Stimulated activated CD8-positive, alpha-beta memory T cell treated with anti-CD3 and anti-CD28 coated beads, Interleukin-12 subunit alpha, Interleukin-12 subunit beta, amount 100 ng/mL, for 1 hour (primary cell): ENCODE data around the gene PNMA8C.
"Not testable (repeated sequence)": the region's sequence is repeated elsewhere in the genome, so short reads cannot be mapped to it uniquely, and the experiment has no call there.

Source experiments
- DNase-seq: peaks from one replicate; pipeline ENCODE4 v3.0.0-alpha.2; 2020; ENCODE audit warnings: low read depth

Gene PNMA8C

GRCh38 chr19:46388311-46389095 lies 40.2 kb downstream of the PNMA8C start:
- DNase-seq: no peak

DNA sequence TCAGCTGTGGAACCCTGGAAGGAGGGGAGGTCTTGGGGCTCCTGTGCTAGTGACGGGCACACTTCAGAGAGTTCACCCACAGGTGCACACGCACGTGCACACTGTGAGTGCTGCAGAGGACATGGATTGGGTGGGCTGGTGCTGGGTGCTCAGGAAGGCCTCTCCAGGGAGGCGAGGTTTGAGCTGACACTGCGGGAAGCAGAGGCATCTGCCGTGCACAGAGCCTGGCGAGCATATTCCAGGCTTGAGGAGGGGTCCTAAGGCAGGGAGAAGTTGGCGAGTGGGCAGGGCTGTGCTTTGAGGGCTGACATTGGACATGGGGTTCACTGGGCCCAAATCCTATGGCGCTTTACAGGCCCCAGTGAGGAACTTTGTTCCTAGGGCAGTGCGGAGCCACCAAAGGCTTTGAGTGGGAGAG lies 41.0 kb downstream of the PNMA8C start:
- DNase-seq: no peak

GRCh38 chr19:46386996-46387712 lies 41.6 kb downstream of the PNMA8C start:
- no peak for DNase-seq

DNA sequence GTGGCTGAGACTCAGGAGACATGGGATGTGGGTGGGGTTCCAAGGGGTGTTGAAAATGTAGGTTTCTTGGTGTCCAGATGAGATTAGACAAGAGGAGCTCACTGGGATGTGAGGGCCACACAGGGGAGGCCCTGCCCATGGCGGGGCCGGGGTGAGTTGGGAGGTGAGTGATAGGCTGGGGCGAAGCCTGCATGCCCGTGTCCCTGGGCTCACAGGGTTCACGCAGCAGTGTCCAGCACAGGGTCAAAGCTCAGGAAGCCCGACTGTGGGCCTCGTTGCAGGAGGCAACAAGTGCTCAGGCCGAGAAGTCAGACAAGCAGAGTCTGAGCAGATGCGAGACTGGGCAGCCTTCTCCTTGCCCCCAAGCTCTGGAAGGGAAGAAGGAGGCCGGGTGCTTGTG lies 42.6 kb downstream of the PNMA8C start:
- DNase-seq: no peak

GRCh38 chr19:46385636-46386035 lies 43.1 kb downstream of the PNMA8C start:
- no peak for DNase-seq

GRCh38 chr19:46384396-46384795 lies 44.3 kb downstream of the PNMA8C start:
- no peak for DNase-seq

DNA sequence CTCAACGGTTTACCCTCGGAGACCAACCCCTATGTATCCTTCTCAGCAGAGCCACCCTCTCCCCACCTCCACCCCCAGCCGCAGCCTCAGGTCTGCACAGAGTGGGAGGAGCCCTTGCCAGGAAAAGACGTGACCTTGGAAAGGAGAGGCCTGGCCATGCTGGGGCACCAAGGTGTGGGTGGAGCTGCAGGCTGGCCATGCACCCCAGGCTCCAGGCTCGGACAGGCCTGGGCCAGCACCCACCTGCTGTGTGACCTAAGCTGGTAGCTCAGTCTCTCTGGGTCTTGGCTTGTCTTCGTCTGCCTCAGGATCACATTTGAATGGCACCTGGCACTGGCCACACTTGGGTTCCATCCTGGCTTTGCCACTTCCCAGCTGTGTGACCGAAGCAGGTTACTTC lies 44.9 kb downstream of the PNMA8C start:
- DNase-seq: no peak

DNA sequence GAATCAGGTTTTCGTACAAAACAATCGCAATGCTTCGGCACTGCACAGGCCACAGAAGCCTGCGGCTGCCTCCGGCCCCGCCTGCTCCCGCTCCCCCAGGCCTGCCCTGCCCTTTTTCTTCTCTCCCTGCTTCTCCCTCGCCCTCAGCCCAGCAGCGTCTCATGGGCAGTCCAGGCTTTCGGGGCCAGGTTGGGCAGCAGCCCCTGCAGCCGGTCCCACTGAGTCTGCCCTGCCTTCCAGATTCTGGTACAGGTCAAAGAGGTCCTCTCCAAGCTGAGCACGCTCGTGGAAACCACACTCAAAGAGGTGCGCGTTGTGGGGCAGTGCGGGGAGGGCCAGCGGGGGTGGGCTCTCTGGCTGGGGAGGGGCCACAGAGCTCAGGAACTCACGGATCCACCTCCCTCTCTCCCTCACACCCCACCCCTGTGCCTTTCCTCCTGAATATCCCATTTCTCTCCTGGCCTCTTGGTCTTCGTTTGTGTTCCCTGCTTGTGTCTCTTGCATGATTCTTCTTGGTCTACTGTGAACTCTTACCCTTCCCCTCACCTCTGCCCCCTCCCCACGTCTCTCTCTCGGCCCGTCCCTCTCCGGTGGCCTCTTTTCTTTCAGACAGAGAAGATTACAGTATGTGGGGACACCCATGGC lies 45.4 kb downstream of the PNMA8C start:
- DNase-seq: no peak

DNA sequence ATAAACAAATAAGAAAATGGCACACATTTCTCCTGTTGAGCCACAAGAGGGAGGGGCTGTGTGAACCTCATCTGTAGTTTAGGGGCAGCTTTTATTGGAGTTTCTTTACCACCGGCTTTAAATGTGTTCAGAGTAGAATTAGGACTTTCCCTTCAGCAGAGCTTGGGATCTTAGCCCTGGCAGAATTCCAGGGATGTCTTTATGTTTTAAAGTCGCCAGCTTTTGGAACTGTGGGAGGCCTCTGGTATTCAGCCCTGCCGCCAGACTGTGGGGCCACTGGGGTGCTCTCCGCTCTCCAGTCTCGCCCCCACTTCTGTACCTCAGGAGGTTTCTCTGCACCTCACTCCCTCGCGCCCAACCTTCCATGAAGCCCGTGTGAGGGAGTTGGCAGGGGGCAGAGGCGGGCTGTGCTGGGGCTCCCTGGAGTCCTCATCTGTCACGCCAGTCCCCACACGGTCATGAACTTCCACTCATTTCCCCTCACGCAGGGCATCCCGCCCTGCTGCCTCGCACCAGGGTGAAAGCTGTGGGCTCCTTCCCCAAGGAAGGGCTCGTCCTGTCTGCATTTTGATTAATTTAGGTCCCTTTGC lies 46.9 kb downstream of the PNMA8C start:
- DNase-seq: no peak

- DNase-seq: no peak
Measured at GRCh38 chr19:46381346-46381745, 47.4 kb downstream of the PNMA8C start.

- DNase-seq: no peak
Measured at GRCh38 chr19:46380690-46381089, 48.0 kb downstream of the PNMA8C start.

GRCh38 chr19:46378268-46378667 lies 50.5 kb downstream of the PNMA8C start:
- DNase-seq: no peak

DNA sequence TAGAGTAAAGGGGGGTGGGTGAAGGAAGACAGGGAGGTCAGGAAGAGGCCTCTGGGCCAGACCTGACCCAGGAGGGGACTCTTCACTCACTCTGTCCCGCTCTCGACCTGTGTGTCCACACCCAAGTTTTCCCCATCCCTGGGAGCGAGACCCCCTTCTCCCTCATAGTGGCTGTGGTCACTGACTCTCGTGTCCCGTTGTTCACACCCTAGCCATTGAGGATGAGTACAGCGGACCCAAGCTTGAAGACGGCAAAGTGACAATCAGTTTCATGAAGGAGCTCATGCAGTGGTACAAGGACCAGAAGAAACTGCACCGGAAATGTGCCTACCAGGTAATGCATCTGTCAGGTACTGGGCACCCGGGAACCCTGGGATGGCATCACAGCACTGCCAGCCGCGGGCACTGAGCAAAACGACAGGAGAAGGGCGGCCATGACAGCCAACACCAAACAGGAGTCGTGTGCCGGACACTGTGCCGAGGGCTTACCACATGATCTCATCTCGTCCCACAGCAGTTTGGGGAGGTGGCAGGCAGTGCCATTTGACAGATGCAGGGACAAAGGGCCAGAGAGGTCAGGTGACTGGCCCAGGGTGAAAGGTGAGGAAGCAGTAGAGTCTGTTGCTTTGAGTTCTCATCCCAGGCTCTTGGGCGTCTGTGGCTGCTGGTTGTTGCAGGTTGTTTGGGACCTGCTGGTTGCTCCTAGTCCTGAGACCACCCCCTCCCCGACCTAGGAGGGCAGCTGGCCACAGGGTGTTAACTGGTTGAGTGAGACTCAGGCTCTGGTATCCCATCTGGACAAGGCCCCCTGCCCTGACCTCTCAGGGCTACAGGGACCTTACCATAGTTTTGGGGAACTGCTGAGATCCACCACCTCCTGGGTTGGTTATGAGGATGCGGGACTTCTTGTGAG lies 52.2 kb downstream of the PNMA8C start:
- no peak for DNase-seq

DNA sequence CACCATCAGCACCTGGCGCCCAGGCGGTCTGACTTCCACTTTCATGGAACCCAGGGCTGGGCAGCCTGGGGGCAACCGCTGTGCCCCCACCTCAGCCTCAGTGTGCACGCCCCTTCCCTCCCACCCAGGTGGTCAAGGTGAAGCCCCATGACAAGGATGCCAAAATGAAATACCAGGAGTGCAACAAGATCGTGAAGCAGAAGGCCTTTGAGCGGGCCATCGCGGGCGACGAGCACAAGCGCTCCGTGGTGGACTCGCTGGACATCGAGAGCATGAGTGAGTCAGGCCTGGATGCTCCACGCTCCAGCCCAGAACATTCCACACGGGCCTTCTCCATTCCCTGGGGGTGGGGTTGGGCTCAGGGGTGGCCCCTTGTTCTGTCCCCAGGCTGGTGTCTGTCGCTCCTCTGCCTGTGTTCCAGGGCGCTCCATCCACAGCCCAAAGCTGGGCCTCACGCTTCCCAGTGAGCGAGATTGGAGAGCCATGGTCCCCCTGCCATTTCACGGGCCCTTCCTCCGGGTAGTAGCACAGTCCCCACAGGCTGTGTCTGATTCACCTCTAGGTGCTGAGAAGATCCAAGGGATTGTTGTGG lies 53.2 kb downstream of the PNMA8C start:
- DNase-seq: not testable (repeated sequence)
